Mucosa of rectum (tissue), 2 donors: ENCODE measurements around the gene ST6GAL1.
"Not testable (repeated sequence)": the region's sequence is repeated elsewhere in the genome, so short reads cannot be mapped to it uniquely, and the experiment has no call there.

ENCODE experiments used
- H3K27ac ChIP-seq, 2 donors: one replicate each; pipeline ENCODE4 v1.7.0; 2013; ENCODE audit warnings: inconsistent platforms in 2 of 2, low read depth in 2 of 2, low read length in 2 of 2
- H3K27me3 ChIP-seq, 2 donors: one replicate each; pipeline ENCODE4 v1.7.0; 2013; ENCODE audit warnings: low read length in 2 of 2; ENCODE audit not compliant: control insufficient read depth in 2 of 2, insufficient read depth in 2 of 2
- H3K36me3 ChIP-seq, 2 donors: one replicate each; pipeline ENCODE4 v1.7.0; 2013; ENCODE audit warnings: low read length in 2 of 2; ENCODE audit not compliant: control insufficient read depth in 2 of 2, insufficient read depth in 2 of 2
- H3K4me1 ChIP-seq, 2 donors: one replicate each; pipeline ENCODE4 v1.7.0; 2013; ENCODE audit warnings: low read length in 2 of 2, mild to moderate bottlenecking in 1 of 2; ENCODE audit not compliant: control insufficient read depth in 2 of 2, insufficient read depth in 2 of 2
- H3K4me3 ChIP-seq, 2 donors: one replicate each; pipeline ENCODE4 v1.7.0; 2013; ENCODE audit warnings: low read length in 2 of 2
- H3K9ac ChIP-seq, 2 donors: one replicate each; pipeline ENCODE4 v1.7.0; 2013; ENCODE audit warnings: low read length in 2 of 2, low read depth in 1 of 2, mild to moderate bottlenecking in 1 of 2
- H3K9me3 ChIP-seq, 2 donors: one replicate each; pipeline ENCODE4 v1.7.0; 2013; ENCODE audit warnings: low read length in 2 of 2; ENCODE audit not compliant: control insufficient read depth in 2 of 2
- donor health status: healthy.
- donor health status: Normal muscosa, but diverticular disease.

Gene ST6GAL1

DNA sequence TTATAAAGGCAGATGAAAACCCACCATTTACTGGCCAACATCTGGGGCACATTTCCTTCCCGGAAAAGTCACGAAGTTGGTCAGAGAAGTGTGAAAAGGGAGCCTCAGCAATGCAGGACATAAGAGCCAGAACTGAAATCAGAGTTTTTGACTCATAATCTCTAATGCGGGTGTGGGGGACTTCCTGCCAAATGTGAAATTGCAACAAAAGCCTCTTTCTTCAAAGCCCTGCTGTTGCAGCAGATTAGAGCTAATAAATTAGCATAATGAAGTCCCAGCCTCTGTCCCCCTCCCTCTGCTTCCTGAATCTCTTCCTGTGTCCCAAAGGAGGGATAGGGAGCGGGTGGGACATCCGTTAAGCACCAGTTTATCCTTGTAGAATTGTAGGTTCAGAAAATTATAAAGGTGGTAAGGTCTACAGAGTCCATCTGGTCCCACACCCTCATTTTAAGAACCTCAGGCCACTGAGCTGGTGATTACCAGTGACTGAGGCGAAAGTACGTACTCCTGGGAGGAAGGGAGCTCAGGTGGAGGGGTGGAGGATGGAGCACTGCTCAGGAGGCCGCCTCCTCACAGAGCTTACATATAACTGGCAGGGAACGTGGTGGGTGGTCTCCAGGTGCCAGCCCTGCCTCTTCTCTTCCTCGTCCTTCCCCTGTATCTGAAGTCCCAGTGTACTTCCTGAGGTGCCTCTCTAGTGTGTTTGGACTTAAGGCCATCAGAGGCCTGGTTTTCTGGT lies 35.0 kb downstream of the ST6GAL1 start:
- Histone ChIP-seq H3K4me3 (no peak overlapping the region), H3K9me3 (no peaks in the 10 kb centered on the region), H3K27ac (no peak overlapping the region), H3K9ac (no peak overlapping the region), H3K27me3 (no peaks in the 10 kb centered on the region), H3K4me1 (no peaks in the 10 kb centered on the region), H3K36me3 (peaks cover 2 to 4% of the 10 kb centered on the region in 2 donors)

DNA sequence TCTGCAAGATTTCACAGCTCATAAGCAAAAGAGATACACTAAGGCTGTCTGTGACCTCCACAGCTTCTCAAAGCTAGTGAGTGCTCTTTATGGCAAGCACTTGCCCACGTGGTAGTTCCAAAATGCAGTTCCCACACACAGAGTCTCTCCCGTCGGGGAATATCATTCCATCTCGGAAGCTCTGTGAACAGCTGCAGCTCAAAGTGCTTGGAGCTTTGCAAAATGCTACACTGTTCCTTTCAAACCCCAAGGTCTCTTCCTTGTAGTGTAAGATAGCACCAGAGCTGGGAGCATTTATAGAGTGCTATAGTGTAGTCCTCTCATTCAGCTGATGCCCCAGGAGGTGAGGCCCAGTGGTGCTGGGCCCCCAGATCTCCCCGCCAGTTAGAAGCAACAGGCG lies 36.1 kb downstream of the ST6GAL1 start:
- Histone ChIP-seq H3K36me3 (peaks cover 2 to 4% of the 10 kb centered on the region in 2 donors), H3K4me3 (no peak overlapping the region), H3K9ac (no peak overlapping the region), H3K9me3 (no peaks in the 10 kb centered on the region), H3K27ac (no peak overlapping the region), H3K27me3 (no peaks in the 10 kb centered on the region), H3K4me1 (no peaks in the 10 kb centered on the region)

DNA sequence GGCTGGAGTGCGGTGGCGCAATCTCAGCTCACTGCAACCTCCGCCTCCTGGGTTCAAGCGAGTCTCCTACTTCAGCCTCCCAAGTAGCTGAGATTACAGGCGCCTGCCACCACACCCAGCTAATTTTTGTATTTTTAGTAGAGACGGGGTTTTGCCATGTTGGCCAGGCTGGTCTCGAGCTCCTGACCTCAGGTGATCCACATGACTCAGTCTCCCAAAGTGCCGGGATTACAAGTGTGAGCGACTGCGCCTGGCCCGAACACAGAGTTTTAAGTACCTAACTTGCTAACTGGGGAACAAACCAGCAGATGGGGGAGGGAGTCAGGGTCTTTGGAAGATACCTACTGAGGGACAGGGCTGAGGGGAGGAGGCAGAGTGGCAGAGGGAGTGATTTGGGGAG lies 36.9 kb downstream of the ST6GAL1 start:
- not testable (repeated sequence) for H3K36me3 ChIP-seq, H3K27ac ChIP-seq, H3K4me1 ChIP-seq, H3K4me3 ChIP-seq, H3K9me3 ChIP-seq, H3K27me3 ChIP-seq, H3K9ac ChIP-seq

DNA sequence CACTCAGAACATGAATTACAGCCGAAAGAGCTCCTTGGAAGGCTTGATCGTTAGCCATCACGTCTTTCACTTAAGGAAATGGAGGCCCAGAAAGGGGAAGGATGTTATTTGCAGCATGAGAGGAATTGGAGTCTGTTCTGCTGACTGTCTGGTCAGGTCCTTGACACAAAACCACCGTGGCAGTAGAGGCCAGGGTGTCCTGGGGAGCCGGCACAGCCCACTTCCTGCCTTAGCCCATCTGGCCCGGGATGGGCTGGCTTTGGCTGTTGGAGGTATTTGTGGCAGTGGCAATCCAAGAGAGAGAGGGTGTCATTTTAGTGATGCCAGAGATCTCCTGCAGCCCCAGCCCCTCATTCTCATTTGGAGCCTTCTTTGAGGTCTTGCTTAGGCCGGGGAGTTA lies 37.4 kb downstream of the ST6GAL1 start:
- H3K4me1 ChIP-seq = no peaks in the 10 kb centered on the region
- no peaks in the 10 kb centered on the region for H3K9me3 ChIP-seq
- H3K9ac ChIP-seq = no peak overlapping the region
- peaks cover 4 to 7% of the 10 kb centered on the region in 2 donors for H3K36me3 ChIP-seq
- H3K4me3 ChIP-seq = no peak overlapping the region
- H3K27ac ChIP-seq = no peak overlapping the region
- no peaks in the 10 kb centered on the region for H3K27me3 ChIP-seq

DNA sequence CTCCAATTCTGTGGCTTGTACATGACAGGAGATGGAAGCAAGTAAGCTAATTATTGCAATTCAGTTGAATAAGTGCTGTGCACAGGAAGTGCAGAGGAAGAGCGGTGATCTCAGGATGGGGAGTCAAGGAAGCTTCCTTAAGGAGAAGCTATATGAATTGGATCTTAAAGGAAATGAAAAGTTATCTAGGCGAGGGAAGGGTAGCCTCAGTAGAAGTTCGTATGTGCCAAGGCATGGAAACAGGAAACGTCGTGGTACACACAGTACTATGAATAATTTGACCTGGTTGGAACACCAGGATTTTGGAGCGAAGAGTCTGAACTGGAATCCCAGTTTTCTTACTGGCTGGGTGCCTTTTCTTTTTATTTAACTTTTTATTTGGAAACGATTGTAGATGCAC lies 39.3 kb downstream of the ST6GAL1 start:
- Histone ChIP-seq H3K27ac (no peak overlapping the region), H3K36me3 (peaks cover 5 to 6% of the 10 kb centered on the region in 2 donors), H3K4me1 (no peaks in the 10 kb centered on the region), H3K27me3 (no peaks in the 10 kb centered on the region), H3K4me3 (no peak overlapping the region), H3K9me3 (no peaks in the 10 kb centered on the region), H3K9ac (no peak overlapping the region)

DNA sequence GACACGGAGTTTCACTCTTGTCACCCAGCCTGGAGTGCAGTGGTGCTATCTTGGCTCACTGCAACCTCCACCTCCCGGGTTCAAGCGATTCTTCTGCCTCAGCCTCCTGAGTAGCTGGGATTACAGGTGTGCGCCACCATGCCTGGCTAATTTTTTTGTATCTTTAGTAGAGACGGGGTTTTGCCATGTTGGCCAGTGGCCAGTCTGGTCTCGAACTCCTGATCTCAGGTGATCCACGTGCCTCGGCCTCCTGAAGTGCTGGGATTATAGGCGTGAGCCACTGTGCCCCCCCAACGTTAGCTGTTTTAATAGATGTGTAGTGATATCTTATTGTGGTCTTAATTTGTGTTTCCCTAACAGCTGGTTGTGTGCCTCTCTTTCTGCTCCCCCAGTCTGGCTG lies 40.8 kb downstream of the ST6GAL1 start:
- not testable (repeated sequence) for H3K4me1 ChIP-seq, H3K36me3 ChIP-seq, H3K9ac ChIP-seq, H3K27ac ChIP-seq, H3K9me3 ChIP-seq, H3K4me3 ChIP-seq, H3K27me3 ChIP-seq

DNA sequence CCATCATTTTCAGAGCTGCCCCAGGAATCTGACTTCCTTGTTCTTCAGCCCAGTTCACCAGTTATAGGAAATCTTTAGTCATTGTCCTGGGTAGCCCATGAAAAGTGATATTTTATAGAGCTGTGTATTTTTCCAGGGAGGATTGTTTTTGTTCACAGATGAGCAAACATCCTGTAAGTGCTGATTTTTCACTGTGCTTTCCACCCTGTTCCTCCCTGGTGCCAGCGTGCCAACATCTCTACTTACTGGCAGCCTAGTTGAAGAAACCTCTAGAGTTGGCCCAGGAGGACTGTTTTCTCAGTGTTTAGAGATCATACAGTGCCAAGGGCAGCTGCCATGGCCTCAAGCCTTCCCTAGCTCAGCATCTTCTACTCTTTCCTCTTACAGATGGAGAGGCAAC lies 41.3 kb downstream of the ST6GAL1 start:
- Histone ChIP-seq H3K27me3 (no peaks in the 10 kb centered on the region), H3K27ac (no peak overlapping the region), H3K9me3 (no peaks in the 10 kb centered on the region), H3K36me3 (peaks cover 3 to 9% of the 10 kb centered on the region in 2 donors), H3K9ac (no peak overlapping the region), H3K4me3 (no peak overlapping the region), H3K4me1 (no peaks in the 10 kb centered on the region)

DNA sequence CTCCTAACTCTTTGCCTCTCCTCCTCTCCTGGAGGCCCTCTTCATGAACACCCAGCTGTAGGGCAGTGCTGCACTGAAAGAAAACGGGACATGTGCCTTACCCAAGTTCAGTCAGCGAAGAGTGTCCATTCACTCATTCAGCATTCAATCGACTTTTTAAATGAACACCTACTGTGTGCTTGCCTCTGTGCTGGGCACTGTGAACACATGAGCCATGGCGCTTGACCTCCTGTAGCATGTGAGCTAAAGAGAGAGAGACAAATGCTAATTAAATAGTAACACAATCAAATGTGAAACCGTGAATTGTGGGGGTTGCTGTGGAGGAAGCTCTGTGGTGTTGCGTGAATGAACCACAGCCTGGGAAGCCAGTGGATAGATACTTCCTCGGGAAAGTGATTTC lies 43.4 kb downstream of the ST6GAL1 start:
- Histone ChIP-seq H3K27ac (no peak overlapping the region), H3K4me1 (no peaks in the 10 kb centered on the region)

DNA sequence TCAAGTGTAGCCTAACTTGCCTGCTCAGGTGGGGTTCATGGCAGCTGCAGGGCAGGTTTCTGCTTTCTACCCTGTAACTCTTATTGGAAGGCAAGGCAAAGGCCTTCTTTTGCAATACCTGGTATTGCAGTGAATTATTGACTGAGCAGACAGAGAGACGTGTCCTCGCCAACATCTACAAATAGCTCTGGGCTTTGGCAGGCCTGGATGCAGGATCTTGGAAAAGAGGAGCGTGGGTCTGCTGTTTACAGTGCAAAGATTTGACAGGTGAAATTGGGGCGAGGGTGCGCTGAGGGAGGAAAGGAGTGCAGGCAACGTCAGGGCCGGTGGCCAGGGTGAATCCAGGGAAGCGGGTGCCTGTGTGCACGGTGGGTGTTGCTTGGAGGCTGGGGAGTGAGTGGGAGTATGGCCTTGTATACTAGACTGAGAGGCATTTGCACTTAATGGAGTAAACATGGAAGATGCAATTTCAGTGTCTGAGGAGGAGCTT lies 44.5 kb downstream of the ST6GAL1 start:
- H3K36me3 ChIP-seq = peaks cover 3 to 7% of the 10 kb centered on the region in 2 donors
- no peaks in the 10 kb centered on the region for H3K4me1 ChIP-seq
- H3K27ac ChIP-seq = no peak overlapping the region
- H3K27me3 ChIP-seq = no peaks in the 10 kb centered on the region
- H3K9me3 ChIP-seq = no peaks in the 10 kb centered on the region
- no peak overlapping the region for H3K9ac ChIP-seq
- no peak overlapping the region for H3K4me3 ChIP-seq

More for the DNA sequence above, 43.4 kb downstream of the ST6GAL1 start:
- H3K9ac ChIP-seq = no peak overlapping the region
- H3K27me3 ChIP-seq = no peaks in the 10 kb centered on the region
- peaks cover 3 to 7% of the 10 kb centered on the region in 2 donors for H3K36me3 ChIP-seq
- H3K9me3 ChIP-seq = no peaks in the 10 kb centered on the region
- no peak overlapping the region for H3K4me3 ChIP-seq

DNA sequence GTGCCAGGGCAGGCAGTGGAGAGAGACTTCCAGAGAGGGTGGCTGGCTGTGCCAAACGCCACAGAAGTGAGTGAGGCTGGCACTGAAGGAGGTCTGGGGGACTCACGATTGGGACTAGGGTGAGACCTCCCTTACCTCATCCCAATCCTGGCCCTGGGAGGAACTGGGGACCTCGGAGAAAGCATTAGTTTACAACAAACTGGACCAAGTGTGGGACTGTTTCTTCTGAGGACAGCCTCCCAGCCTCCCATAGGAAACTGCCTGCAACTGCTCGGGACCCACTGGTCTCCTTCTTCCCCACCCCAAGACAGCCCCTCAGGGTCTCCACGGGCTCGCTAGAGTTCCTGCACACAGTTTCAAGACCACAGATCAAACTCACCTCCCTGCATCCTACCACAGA lies 45.4 kb downstream of the ST6GAL1 start:
- no peaks in the 10 kb centered on the region for H3K9me3 ChIP-seq
- H3K4me3 ChIP-seq = no peak overlapping the region
- H3K27ac ChIP-seq = no peak overlapping the region
- H3K36me3 ChIP-seq = peaks cover 3 to 7% of the 10 kb centered on the region in 2 donors
- H3K9ac ChIP-seq = no peak overlapping the region
- no peaks in the 10 kb centered on the region for H3K27me3 ChIP-seq
- H3K4me1 ChIP-seq = no peaks in the 10 kb centered on the region
